KMS-11 (cell line): ENCODE data around the gene CYP2A6.
"Not testable (repeated sequence)": the region's sequence is repeated elsewhere in the genome, so short reads cannot be mapped to it uniquely, and the experiment has no call there.

ENCODE experiments used
- H2AFZ ChIP-seq: fragments of 200-600 bp; sonication (generic); 2 replicates; pipeline ENCODE4 v1.6.1; 2016; ENCODE audit warnings: antibody characterized with exemption, mixed run types, low read depth
- H3K27ac ChIP-seq: fragments of 200-600 bp; sonication (generic); 2 replicates; pipeline ENCODE4 v1.6.1; 2016; ENCODE audit warnings: mild to moderate bottlenecking, mixed run types
- H3K27me3 ChIP-seq: fragments of 200-600 bp; sonication (generic); 2 replicates; pipeline ENCODE4 v1.6.1; 2017; ENCODE audit warnings: mild to moderate bottlenecking, low read depth, mixed run types, moderate library complexity; ENCODE audit not compliant: insufficient read depth
- H3K36me3 ChIP-seq: fragments of 200-600 bp; sonication (generic); 2 replicates; pipeline ENCODE4 v1.6.1; 2017; ENCODE audit warnings: mild to moderate bottlenecking, mixed run types; ENCODE audit not compliant: insufficient read depth
- H3K4me1 ChIP-seq: fragments of 200-600 bp; sonication (generic); 2 replicates; pipeline ENCODE4 v1.6.1; 2016; ENCODE audit warnings: mild to moderate bottlenecking, low read depth, mixed run types; ENCODE audit not compliant: poor library complexity, severe bottlenecking
- H3K4me2 ChIP-seq: fragments of 200-600 bp; sonication (generic); 2 replicates; pipeline ENCODE4 v1.7.0; 2016; ENCODE audit warnings: mild to moderate bottlenecking, mixed run types
- H3K4me3 ChIP-seq: fragments of 200-600 bp; sonication (generic); IDR thresholded peaks from 2 replicates; pipeline ENCODE4 v1.6.1; 2017; ENCODE audit warnings: low read depth, low read length, mixed read lengths; ENCODE audit not compliant: insufficient read depth
- H3K79me2 ChIP-seq: fragments of 200-600 bp; sonication (generic); 2 replicates; pipeline ENCODE4 v1.6.1; 2016; ENCODE audit warnings: low read depth, mixed run types; ENCODE audit not compliant: insufficient read depth
- H3K9ac ChIP-seq: fragments of 200-600 bp; sonication (generic); 2 replicates; pipeline ENCODE4 v1.6.1; 2016; ENCODE audit warnings: mild to moderate bottlenecking, mixed run types
- H4K20me1 ChIP-seq: fragments of 200-600 bp; sonication (generic); 2 replicates; pipeline ENCODE4 v1.6.1; 2016; ENCODE audit warnings: mild to moderate bottlenecking, mixed run types; ENCODE audit not compliant: insufficient read depth
- CTCF ChIP-seq: fragments of 200-600 bp; sonication (generic); conservative IDR thresholded peaks from 2 replicates; pipeline ENCODE4 v1.6.1; 2017; ENCODE audit warnings: low read depth, mild to moderate bottlenecking, antibody characterized with exemption, low read length, moderate library complexity, mixed read lengths

CYP2A6 gene

GRCh38 chr19:40822161-40822560, 28.1 kb downstream of the CYP2A6 start:
- Histone ChIP-seq H3K9ac (no peak overlapping the region), H3K36me3 (no peaks in the 10 kb centered on the region), H3K4me1 (peaks cover 18% of the 10 kb centered on the region), H3K79me2 (no peaks in the 10 kb centered on the region), H3K4me3 (no peak overlapping the region), H3K27me3 (no peaks in the 10 kb centered on the region), H4K20me1 (no peaks in the 10 kb centered on the region), H2AFZ (no peak overlapping the region), H3K4me2 (no peak overlapping the region), H3K27ac (no peak overlapping the region)
- no peak for TF ChIP-seq CTCF

GRCh38 chr19:40819479-40820234, 30.6 kb downstream of the CYP2A6 start:
- not testable (repeated sequence) for H2AFZ ChIP-seq, H3K4me3 ChIP-seq, H4K20me1 ChIP-seq, H3K79me2 ChIP-seq, H3K27ac ChIP-seq, H3K36me3 ChIP-seq, H3K9ac ChIP-seq, H3K27me3 ChIP-seq
- peak overlapping the region; percentile 39; the same call in 1 of the 2 replicates for H3K4me2 ChIP-seq
- H3K4me1 ChIP-seq = peaks cover 18% of the 10 kb centered on the region
- TF ChIP-seq CTCF = peak; percentile 89

GRCh38 chr19:40818480-40819399, 31.5 kb downstream of the CYP2A6 start:
- Histone ChIP-seq H3K4me1 (peaks cover 18% of the 10 kb centered on the region), H3K4me2 (peak overlapping the region; percentile 92), H2AFZ (peak overlapping the region; percentile 85)
- H3K9ac ChIP-seq, H3K79me2 ChIP-seq, H3K27ac ChIP-seq, H3K36me3 ChIP-seq, H4K20me1 ChIP-seq, H3K4me3 ChIP-seq, H3K27me3 ChIP-seq: not testable (repeated sequence)
- peak; percentile 41; the same call in 1 of the 2 replicates for TF ChIP-seq CTCF

GRCh38 chr19:40815223-40815622, 35.0 kb downstream of the CYP2A6 start:
- Histone ChIP-seq H3K27ac (no peak overlapping the region), H2AFZ (no peak overlapping the region), H3K4me2 (no peak overlapping the region), H3K4me3 (no peak overlapping the region), H3K36me3 (no peaks in the 10 kb centered on the region), H3K79me2 (no peaks in the 10 kb centered on the region), H3K27me3 (peaks cover 6% of the 10 kb centered on the region; the same call in 1 of the 2 replicates), H3K9ac (no peak overlapping the region), H4K20me1 (no peaks in the 10 kb centered on the region), H3K4me1 (peaks cover 24% of the 10 kb centered on the region)
- TF ChIP-seq CTCF = no peak
